ENCODE results near the gene TMEM129.

- TF ChIP-seq, protein P1, sequence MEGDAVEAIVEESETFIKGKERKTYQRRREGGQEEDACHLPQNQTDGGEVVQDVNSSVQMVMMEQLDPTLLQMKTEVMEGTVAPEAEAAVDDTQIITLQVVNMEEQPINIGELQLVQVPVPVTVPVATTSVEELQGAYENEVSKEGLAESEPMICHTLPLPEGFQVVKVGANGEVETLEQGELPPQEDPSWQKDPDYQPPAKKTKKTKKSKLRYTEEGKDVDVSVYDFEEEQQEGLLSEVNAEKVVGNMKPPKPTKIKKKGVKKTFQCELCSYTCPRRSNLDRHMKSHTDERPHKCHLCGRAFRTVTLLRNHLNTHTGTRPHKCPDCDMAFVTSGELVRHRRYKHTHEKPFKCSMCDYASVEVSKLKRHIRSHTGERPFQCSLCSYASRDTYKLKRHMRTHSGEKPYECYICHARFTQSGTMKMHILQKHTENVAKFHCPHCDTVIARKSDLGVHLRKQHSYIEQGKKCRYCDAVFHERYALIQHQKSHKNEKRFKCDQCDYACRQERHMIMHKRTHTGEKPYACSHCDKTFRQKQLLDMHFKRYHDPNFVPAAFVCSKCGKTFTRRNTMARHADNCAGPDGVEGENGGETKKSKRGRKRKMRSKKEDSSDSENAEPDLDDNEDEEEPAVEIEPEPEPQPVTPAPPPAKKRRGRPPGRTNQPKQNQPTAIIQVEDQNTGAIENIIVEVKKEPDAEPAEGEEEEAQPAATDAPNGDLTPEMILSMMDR (IDR thresholded peaks at IDR 0.05) = no peak
- TF ChIP-seq POLR2A (IDR thresholded peaks at IDR 0.05) = no peak
Observed at GRCh38 chr4:1750381-1751154, 29.4 kb upstream of the TMEM129 start.

Measured in ovary (tissue), 3 donors.